GM18867 (cell line): ENCODE results near the gene SYT13.

Experiments used
- ATAC-seq: cut with Tn5 transposase; IDR thresholded peaks from one replicate; pipeline ENCODE4 v1.9.1; 2021; ENCODE audit warnings: mild to moderate bottlenecking, moderate library complexity; ENCODE audit not compliant: unreplicated experiment

SYT13 gene

GRCh38 chr11:45225277-45225676 lies 60.9 kb downstream of the SYT13 start:
- no peak for ATAC-seq

DNA sequence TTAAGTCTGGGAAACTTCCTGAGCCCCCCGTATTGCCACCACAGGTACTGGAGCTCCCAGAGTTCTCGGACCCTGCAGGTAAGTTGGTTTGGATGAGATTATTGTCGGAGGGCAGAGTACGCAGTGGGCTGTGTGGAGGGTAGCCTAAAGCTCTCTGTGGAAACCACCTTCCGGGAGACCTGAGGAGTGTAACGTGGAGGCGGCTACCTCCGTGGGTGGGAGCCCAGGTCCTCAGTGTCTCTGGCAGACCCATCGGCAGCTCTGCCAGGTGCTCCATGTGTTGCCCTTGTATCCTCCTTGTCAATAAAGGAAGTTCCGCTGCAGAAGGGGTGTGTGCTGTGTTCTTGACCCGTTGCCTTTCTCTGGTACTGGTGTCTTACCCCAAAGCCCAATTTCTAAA lies 61.4 kb downstream of the SYT13 start:
- ATAC-seq, result no peak

GRCh38 chr11:45223496-45223895 lies 62.6 kb downstream of the SYT13 start:
- ATAC-seq, result no peak

GRCh38 chr11:45219411-45219810 lies 66.7 kb downstream of the SYT13 start:
- no peak for ATAC-seq

DNA sequence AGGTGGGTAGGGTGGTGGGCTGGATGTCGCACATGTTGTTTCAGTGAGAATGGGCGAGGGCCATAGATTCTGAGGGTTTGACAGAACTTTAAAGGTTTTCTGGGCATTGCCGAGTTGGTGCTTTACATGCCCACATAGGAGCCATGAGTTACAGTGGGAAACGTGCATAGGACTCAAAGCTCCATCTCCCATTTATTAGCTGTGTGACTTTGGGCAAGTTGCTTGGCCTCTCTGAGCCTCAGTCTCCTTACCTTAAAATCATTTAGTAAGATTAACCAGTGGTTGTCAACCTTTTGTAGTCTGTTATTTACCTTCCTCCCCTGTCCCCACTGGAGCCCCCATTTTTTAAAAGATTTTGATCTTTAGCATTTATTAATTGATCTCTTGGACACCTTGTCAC lies 67.4 kb downstream of the SYT13 start:
- no peak for ATAC-seq

DNA sequence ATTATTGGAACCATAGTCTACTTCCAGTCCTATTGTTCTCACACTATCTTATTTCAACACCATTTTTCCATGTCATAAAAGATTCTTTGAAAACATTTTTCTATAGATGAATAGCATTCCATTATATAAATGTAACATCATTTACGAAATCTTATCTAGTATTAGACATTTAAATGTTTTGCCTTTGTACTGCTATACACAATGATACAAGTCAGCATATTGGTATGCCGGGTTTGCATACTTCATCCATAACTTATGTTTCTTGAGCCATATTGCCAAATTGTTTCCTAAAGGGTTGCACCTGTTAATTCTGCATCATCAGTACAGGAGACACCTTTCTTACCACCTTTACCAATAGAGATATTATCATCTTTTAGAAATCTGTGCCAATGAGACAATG lies 68.2 kb downstream of the SYT13 start:
- no peak for ATAC-seq

DNA sequence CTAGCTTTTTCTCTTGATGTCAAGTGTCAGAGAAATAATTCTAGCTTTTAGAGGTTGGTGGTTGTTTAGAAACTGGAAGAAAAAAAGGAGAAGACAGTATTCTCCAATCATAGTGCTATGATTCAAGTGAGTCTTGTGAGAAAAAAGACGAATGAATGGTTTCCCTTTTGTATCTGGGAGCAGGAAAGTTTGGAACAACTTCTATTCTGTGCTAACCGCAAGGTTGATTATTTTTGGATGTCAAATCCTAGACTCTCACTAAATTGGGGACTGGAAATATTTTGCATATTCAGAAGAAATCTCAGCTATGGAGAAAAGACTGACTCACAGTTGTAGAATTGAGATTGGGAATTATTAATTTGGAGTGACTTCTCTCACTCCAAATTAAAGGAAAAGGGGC lies 69.2 kb downstream of the SYT13 start:
- ATAC-seq, result no peak

- ATAC-seq, result no peak
These were observed 70.1 kb downstream of the SYT13 start for GRCh38 chr11:45216031-45216430.

- no peak for ATAC-seq
These were observed 70.9 kb downstream of the SYT13 start for GRCh38 chr11:45215098-45215865.

DNA sequence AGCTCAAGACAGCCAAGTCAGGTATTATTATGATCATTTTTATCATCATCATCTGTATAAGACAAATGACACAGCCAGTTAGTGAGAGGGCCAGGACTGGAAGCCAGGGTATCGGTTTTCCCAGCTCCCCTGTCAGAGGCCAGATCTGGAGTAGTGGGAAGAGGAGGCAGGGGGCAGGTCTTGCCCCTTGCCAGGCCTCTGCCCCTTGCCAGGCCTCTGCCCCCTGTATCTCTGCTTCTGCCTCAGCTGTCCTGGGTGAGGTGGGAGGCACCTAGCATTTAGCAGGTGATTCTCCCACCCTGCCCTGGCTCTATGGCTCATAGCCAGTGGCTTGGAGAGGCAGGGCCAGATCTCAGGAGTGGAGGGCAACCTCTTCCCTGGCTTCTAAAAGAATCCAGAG lies 72.4 kb downstream of the SYT13 start:
- no peak for ATAC-seq

DNA sequence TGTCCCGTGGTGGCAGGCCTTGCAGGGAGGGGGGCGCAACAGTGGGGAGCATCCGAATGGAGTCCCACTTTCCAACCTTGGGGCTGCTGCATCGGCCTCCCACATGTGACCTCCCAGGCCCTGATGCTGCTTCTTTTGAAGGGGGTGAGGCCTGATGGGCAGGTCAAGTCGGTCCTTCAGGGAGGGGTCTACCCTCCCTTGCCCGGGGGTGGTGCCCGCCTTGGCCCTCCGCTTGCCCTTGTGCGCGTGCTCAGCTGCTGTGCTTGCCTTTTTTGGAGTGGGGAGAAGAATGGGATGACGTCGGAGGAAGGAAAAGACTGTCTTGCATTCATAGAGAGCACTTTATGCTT lies 72.8 kb downstream of the SYT13 start:
- ATAC-seq, result no peak

DNA sequence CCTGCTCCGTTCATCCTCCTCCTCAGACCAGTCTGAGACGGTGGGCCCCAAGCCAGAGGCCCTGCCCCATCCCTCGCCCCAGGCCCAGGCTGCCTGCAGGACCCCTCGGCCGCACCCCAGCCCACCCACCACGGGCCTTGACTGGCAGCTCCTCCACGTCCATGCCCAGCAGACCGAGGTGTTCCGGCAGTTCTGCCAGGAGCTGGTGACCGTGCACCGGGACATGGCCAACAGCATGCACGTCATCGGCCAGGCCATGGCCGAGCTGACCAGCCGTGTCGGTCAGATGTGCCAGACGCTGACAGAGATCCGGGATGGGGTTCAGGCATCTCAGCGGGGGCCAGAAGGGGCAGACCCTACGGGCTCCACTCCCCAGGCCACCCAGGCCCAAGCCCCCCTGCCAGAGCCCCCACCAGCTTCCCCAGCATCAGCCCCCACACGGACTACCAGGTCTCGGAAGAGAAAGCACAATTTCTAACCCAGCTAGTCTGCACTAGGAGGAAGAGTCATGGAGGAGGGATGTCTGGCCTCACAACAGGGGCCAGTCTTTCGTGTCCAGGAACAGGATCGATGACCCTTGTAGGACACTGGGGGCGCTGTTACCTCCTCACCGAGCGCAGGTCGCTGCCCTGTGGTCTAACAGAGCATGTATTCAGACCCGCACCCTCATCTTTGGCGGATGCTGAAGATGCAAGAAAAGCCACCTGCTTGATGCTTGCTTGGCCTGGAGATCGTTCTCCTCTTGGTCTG lies 73.4 kb downstream of the SYT13 start:
- ATAC-seq, result no peak

DNA sequence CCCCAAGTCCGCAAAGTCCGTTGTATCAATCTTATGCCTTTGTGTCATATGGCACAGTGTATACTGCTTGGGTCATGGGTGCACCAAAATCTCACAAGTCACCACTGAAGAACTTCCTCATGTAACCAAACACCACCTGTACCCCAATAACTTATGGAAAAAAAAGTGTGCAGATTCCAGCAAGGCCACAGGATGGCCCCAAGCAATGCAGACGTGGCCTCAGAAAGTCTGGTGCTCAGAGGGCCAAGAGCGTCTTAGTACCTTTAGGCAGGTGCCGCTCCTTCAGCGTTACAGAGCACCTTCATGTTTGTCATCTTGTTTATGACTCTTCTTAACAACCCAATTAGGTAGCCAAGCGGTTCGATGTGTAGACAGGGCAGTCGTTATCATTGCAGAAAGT lies 74.4 kb downstream of the SYT13 start:
- no peak for ATAC-seq

- no peak for ATAC-seq
These were observed 75.3 kb downstream of the SYT13 start for GRCh38 chr11:45210846-45211245.

GRCh38 chr11:45209891-45210699 lies 76.0 kb downstream of the SYT13 start:
- ATAC-seq, result no peak

GRCh38 chr11:45209000-45209879 lies 76.9 kb downstream of the SYT13 start:
- ATAC-seq, result no peak

DNA sequence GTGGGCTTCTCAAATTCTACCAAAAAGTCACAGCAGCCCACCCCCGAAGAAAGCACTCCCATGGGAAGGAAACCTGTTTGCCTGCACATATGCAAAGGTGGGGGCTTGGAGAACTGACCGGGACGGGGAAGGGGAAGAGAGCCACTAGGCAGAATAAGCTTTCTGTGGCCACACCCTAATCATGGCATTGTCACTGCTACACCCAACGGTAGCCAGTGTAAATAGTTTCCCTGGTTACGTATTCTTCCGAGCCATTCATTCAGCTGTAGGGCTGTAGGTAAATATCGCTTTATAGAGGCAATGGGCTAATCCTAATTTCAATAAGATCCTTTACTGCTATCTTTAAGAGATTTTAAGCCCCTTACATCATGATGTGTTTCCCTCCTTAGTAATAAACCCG lies 78.0 kb downstream of the SYT13 start:
- ATAC-seq, result no peak

GRCh38 chr11:45205978-45206377 lies 80.2 kb downstream of the SYT13 start:
- no peak for ATAC-seq

GRCh38 chr11:45204761-45205160 lies 81.4 kb downstream of the SYT13 start:
- ATAC-seq, result no peak

- ATAC-seq, result no peak
These were observed 92.4 kb downstream of the SYT13 start for GRCh38 chr11:45193695-45194094.
